Measurements from ENCODE around the gene ACOXL.

The ACOXL gene

DNA sequence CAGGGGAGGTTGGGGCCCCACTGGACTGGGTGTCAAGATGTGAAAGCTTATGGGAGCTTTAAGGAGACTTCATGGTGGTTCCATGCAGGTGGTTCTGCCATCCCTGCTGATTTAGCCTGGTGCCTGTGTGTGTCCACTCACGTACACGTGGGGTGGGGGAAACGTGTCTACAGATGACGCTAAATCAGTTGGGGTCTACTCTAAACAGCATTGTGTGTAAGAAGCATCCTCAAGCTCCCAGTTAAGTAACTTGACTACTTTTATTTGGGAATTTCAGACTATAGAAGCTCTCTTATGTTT is 435.4 kb downstream of the ACOXL start:
- no peak overlapping the region for H3K4me3 ChIP-seq (ENCODE audit: low read length)
- TF ChIP-seq ZNF274 (IDR thresholded peaks at IDR 0.05; ENCODE audit: low read depth, low read length) = no peak
